ENCODE measurements around the gene ARPC4.

Gene ARPC4

GRCh38 chr3:9778143-9779074, 14.5 kb upstream of the ARPC4 start (continued):
- no peak for TF ChIP-seq POU6F1 (CRISPR knock-in tag; IDR thresholded peaks at IDR 0.05; ENCODE audit: borderline replicate concordance, low read depth)
- no peak for TF ChIP-seq ZFP3 (CRISPR knock-in tag; IDR thresholded peaks at IDR 0.05)
- no peak for TF ChIP-seq BACH2 (CRISPR knock-in tag; IDR thresholded peaks at IDR 0.05; ENCODE audit: borderline replicate concordance)
- no peak for TF ChIP-seq GLIS3 (CRISPR knock-in tag; IDR thresholded peaks at IDR 0.05)

- ATAC-seq = 0 out of 3 replicates have a peak, but pooled peaks have one; percentile 7
- no peak for TF ChIP-seq CREB5 (CRISPR knock-in tag; IDR thresholded peaks at IDR 0.05; ENCODE audit: low read depth)
- TF ChIP-seq PATZ1 (CRISPR knock-in tag; IDR thresholded peaks at IDR 0.05; ENCODE audit: borderline replicate concordance) = no peak
- no peak for TF ChIP-seq ZNF70 (CRISPR knock-in tag; IDR thresholded peaks at IDR 0.05)
- TF ChIP-seq ZFP3 (CRISPR knock-in tag; IDR thresholded peaks at IDR 0.05) = no peak
- TF ChIP-seq PPARA (CRISPR knock-in tag; IDR thresholded peaks at IDR 0.05; ENCODE audit: borderline replicate concordance) = no peak
- TF ChIP-seq CSRNP3 (CRISPR knock-in tag; IDR thresholded peaks at IDR 0.05) = no peak
- TF ChIP-seq TOX (CRISPR knock-in tag; IDR thresholded peaks at IDR 0.05; ENCODE audit: borderline replicate concordance) = no peak
- TF ChIP-seq ZC3H10 (CRISPR knock-in tag; IDR thresholded peaks at IDR 0.05) = no peak
- no peak for TF ChIP-seq BACH2 (CRISPR knock-in tag; IDR thresholded peaks at IDR 0.05; ENCODE audit: borderline replicate concordance)
- TF ChIP-seq ISL1 (CRISPR knock-in tag; IDR thresholded peaks at IDR 0.05) = no peak
- TF ChIP-seq GLIS3 (CRISPR knock-in tag; IDR thresholded peaks at IDR 0.05) = no peak
- no peak for TF ChIP-seq ZNF8 (CRISPR knock-in tag; IDR thresholded peaks at IDR 0.05)
- no peak for TF ChIP-seq OSR1 (CRISPR knock-in tag; IDR thresholded peaks at IDR 0.05)
Observed at GRCh38 chr3:9779075-9779593, 13.7 kb upstream of the ARPC4 start.

GRCh38 chr3:9779721-9780457, 13.0 kb upstream of the ARPC4 start:
- no peak for ATAC-seq
- no peak for TF ChIP-seq PPARA (CRISPR knock-in tag; IDR thresholded peaks at IDR 0.05; ENCODE audit: borderline replicate concordance)
- no peak for TF ChIP-seq ARNTL (CRISPR knock-in tag; IDR thresholded peaks at IDR 0.05; ENCODE audit: borderline replicate concordance, low read depth)

- no peak for ATAC-seq
- TF ChIP-seq ARNTL (CRISPR knock-in tag; IDR thresholded peaks at IDR 0.05; ENCODE audit: borderline replicate concordance, low read depth) (no peak), POU6F1 (CRISPR knock-in tag; IDR thresholded peaks at IDR 0.05; ENCODE audit: borderline replicate concordance, low read depth) (no peak), TSHZ2 (CRISPR knock-in tag; IDR thresholded peaks at IDR 0.05) (no peak), ZFP3 (CRISPR knock-in tag; IDR thresholded peaks at IDR 0.05) (no peak)
Observed at GRCh38 chr3:9780458-9780812, 12.4 kb upstream of the ARPC4 start.
